Hepatocyte (in vitro differentiated cells): Measurements from ENCODE around the gene STPG1. TPM values are rescaled to one million over a fixed set of nuclear protein-coding genes. Genes with fewer than 3 reads are reported as not detected.

ENCODE experiments used
- DNase-seq: peaks from one replicate; pipeline ENCODE4 v3.0.0-alpha.2; 2016; ENCODE audit warnings: low spot score
- H2AFZ ChIP-seq: fragments of 200-600 bp; sonication (generic); 2 replicates; pipeline ENCODE4 v1.6.0; 2016; ENCODE audit warnings: antibody characterized with exemption, mild to moderate bottlenecking
- H3K27ac ChIP-seq: fragments of 200-600 bp; sonication (generic); 2 replicates; pipeline ENCODE4 v1.5.1; 2016; ENCODE audit warnings: mild to moderate bottlenecking
- H3K27me3 ChIP-seq: fragments of 200-600 bp; sonication (generic); 2 replicates; pipeline ENCODE4 v1.6.1; 2016
- H3K36me3 ChIP-seq: fragments of 200-600 bp; sonication (generic); replicated peaks from 2 replicates; pipeline ENCODE4 v1.5.1; 2016; ENCODE audit warnings: low read depth; ENCODE audit not compliant: insufficient read depth
- H3K4me1 ChIP-seq: fragments of 200-600 bp; sonication (generic); 2 replicates; pipeline ENCODE4 v1.5.1; 2016; ENCODE audit warnings: mild to moderate bottlenecking, moderate library complexity; ENCODE audit not compliant: insufficient read depth
- H3K4me2 ChIP-seq: fragments of 200-600 bp; sonication (generic); 2 replicates; pipeline ENCODE4 v1.6.0; 2016
- H3K4me3 ChIP-seq: fragments of 200-600 bp; sonication (generic); 2 replicates; pipeline ENCODE4 v1.5.1; 2016; ENCODE audit warnings: mild to moderate bottlenecking
- H3K79me2 ChIP-seq: fragments of 200-600 bp; sonication (generic); 2 replicates; pipeline ENCODE4 v1.6.0; 2017; ENCODE audit warnings: mild to moderate bottlenecking
- H3K9me2 ChIP-seq: fragments of 200-600 bp; sonication (generic); replicated peaks from 2 replicates; pipeline ENCODE4 v1.6.0; 2017; ENCODE audit warnings: mild to moderate bottlenecking; ENCODE audit not compliant: insufficient read depth
- H3K9me3 ChIP-seq: fragments of 200-600 bp; sonication (generic); 2 replicates; pipeline ENCODE4 v1.5.1; 2016; ENCODE audit warnings: low read depth, mild to moderate bottlenecking
- H4K20me1 ChIP-seq: fragments of 200-600 bp; sonication (generic); 2 replicates; pipeline ENCODE4 v1.6.0; 2016; ENCODE audit warnings: mild to moderate bottlenecking; ENCODE audit not compliant: insufficient read depth, poor library complexity, severe bottlenecking
- CTCF ChIP-seq: fragments of 200-600 bp; sonication (generic); IDR thresholded peaks from 2 replicates; pipeline ENCODE4 v1.5.1; 2016; ENCODE audit warnings: antibody characterized with exemption, mild to moderate bottlenecking; ENCODE audit not compliant: poor library complexity
- EZH2 ChIP-seq: fragments of 200-600 bp; sonication (generic); IDR thresholded peaks from 2 replicates; pipeline ENCODE4 v1.6.1; 2016; ENCODE audit warnings: antibody characterized with exemption, mild to moderate bottlenecking, borderline replicate concordance
- EZH2phosphoT487 ChIP-seq: fragments of 200-600 bp; sonication (generic); IDR thresholded peaks from one replicate; pipeline ENCODE4 v1.6.1; 2018; ENCODE audit warnings: antibody characterized with exemption, mild to moderate bottlenecking, low read depth, moderate library complexity; ENCODE audit not compliant: unreplicated experiment, severe bottlenecking
- WGBS: methylation state at CpG from one replicate; pipeline ENCODE4 v1.1.6; 2016; ENCODE audit warnings: low lambda C conversion rate; ENCODE audit errors: missing lambda C conversion rate; 5-methylcytosine and 5-hydroxymethylcytosine counted together
- polyA plus RNA-seq: library from polyadenylated mRNA; unstranded; fragments of >200 nt; fragmentation: Nextera tagmentation; extraction: Ambion mirVana; gene quantifications from 2 replicates; pipeline ENCODE4 v1.2.1, GENCODE V29; 2016
- total RNA-seq: library from RNA; depleted of rRNA; stranded (reverse); fragments of >200 nt; gene quantifications from 2 replicates; pipeline ENCODE4 v1.2.3, GENCODE V29; 2014

Gene STPG1
- total and polyA plus RNA-seq, 2 experiments from 2014 or later: 3.5 to 4.3 TPM

GRCh38 chr1:24317956-24318614, 95.5 kb downstream of the STPG1 start:
- Histone ChIP-seq H3K27me3 (peaks cover 4% of the 10 kb centered on the region), H4K20me1 (no peaks in the 10 kb centered on the region), H3K4me1 (peaks cover 22% of the 10 kb centered on the region), H3K9me2 (no peaks in the 10 kb centered on the region), H3K27ac (no peak overlapping the region), H3K4me2 (peak overlapping the region; percentile 77), H3K36me3 (no peaks in the 10 kb centered on the region), H3K4me3 (no peak overlapping the region), H3K79me2 (peaks cover 3% of the 10 kb centered on the region), H2AFZ (no peak overlapping the region), H3K9me3 (no peaks in the 10 kb centered on the region)
- no peak for TF ChIP-seq CTCF
- no peak for TF ChIP-seq EZH2phosphoT487
- TF ChIP-seq EZH2: no peak
- WGBS: 40% methylated on average over 2 of the region's 2 CpGs
- peak; percentile 38 for DNase-seq

- 76% methylated on average over 6 of the region's 6 CpGs for WGBS
- Histone ChIP-seq H3K27ac (no peak overlapping the region), H3K9me2 (no peaks in the 10 kb centered on the region), H3K4me3 (no peak overlapping the region), H3K4me1 (peaks cover 19% of the 10 kb centered on the region), H3K27me3 (no peaks in the 10 kb centered on the region), H3K4me2 (no peak overlapping the region), H3K36me3 (no peaks in the 10 kb centered on the region), H4K20me1 (no peaks in the 10 kb centered on the region), H2AFZ (no peak overlapping the region), H3K9me3 (no peaks in the 10 kb centered on the region), H3K79me2 (peaks cover 3% of the 10 kb centered on the region)
- TF ChIP-seq EZH2: no peak
- TF ChIP-seq EZH2phosphoT487: no peak
- no peak for TF ChIP-seq CTCF
- no peak for DNase-seq
Measured at GRCh38 chr1:24317081-24317480, 96.5 kb downstream of the STPG1 start.

- peaks cover 14% of the 10 kb centered on the region for H3K4me1 ChIP-seq
- no peaks in the 10 kb centered on the region for H3K36me3 ChIP-seq
Measured at GRCh38 chr1:24316645-24317044, 96.9 kb downstream of the STPG1 start.

More at GRCh38 chr1:24316645-24317044, 96.9 kb downstream of the STPG1 start:
- H3K79me2 ChIP-seq: peaks cover 3% of the 10 kb centered on the region
- WGBS: 83% methylated on average over 3 of the region's 3 CpGs
- H3K4me2 ChIP-seq: no peak overlapping the region
- no peaks in the 10 kb centered on the region for H3K27me3 ChIP-seq
- no peak overlapping the region for H3K27ac ChIP-seq
- H2AFZ ChIP-seq: no peak overlapping the region
- H3K9me2 ChIP-seq: no peaks in the 10 kb centered on the region
- no peak overlapping the region for H3K4me3 ChIP-seq
- H3K9me3 ChIP-seq: no peaks in the 10 kb centered on the region
- H4K20me1 ChIP-seq: no peaks in the 10 kb centered on the region
- TF ChIP-seq CTCF (no peak), EZH2 (no peak), EZH2phosphoT487 (no peak)
- no peak for DNase-seq
